ENCODE measurements around the gene CCL19.
A peak's percentile ranks its signal among the peaks of the same experiment; 100 is the strongest.
"Not testable (repeated sequence)": the region's sequence is repeated elsewhere in the genome, so short reads cannot be mapped to it uniquely, and the experiment has no call there.

CCL19 gene

DNA sequence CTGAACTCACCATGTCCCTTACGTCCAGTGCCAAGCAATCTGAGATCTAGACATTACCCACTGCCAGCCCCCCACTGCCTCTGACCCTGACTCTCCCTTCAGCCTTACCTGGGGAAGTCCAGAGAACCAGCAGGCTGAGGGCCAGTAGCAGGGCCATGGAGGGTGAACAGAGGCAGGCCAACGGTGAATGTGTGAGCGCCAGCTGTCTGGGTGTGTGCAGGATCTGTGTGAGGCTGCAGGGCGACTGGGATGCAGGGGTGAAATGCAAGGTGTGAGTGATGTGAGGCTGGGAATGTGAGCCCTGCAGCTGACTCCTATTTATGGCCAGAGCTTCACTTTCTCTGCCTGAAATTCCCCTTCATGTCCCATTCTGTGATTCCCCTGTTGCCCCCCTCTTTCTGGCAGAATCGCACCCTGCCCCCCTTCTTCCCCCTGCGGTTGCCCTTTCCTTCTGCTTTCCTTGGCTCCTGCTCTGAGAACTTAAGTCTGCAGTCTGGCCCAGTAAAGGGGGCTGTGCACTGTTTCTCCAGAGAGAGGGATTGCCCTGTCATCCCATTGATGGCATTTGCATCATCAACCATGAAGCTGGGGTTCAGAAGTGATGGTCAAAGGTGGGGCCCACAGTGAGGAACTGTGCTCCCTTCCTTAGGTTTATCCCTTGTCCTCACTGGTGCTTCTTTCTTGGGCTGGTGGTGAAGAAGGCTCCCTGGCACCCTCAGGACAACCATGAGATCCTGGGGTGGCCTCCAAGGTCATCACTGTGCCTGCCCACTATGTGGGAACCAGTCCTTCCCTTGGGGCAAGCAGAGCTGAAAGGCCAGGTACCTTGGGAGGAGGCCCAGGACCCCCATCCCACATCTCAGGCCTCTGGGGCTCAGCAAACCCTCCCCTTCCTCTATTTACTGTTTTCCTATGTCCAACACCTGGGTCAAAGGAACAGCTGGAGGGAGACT, at the start of gene CCL19:
TSS of gene CCL19 (minus strand) at position 294 of the 953 bp plus-strand sequence. CDS start at position 157, 137 bp downstream.
- no peak for DNase-seq (ENCODE audit: low read depth)

DNA sequence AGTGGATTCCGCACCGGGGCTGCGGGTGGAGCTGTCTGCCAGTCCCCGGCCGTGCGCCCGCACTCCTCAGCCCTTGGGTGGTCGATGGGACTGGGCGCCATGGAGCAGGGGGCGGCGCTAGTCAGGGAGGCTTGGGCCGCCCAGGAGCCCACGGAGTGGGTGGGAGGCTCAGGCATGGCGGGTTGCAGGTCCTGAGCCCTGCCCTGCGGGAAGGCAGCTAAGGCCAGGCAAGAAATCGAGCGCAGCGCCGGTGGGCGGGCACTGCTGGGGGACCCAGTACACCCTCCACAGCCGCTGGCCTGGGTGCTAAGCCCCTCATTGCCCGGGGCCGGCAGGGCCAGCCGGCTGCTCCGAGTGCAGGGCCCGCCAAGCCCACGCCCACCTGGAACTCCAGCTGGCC, 49.1 kb upstream of the CCL19 start:
- DNase-seq (ENCODE audit: low read depth): not testable (repeated sequence)

DNA sequence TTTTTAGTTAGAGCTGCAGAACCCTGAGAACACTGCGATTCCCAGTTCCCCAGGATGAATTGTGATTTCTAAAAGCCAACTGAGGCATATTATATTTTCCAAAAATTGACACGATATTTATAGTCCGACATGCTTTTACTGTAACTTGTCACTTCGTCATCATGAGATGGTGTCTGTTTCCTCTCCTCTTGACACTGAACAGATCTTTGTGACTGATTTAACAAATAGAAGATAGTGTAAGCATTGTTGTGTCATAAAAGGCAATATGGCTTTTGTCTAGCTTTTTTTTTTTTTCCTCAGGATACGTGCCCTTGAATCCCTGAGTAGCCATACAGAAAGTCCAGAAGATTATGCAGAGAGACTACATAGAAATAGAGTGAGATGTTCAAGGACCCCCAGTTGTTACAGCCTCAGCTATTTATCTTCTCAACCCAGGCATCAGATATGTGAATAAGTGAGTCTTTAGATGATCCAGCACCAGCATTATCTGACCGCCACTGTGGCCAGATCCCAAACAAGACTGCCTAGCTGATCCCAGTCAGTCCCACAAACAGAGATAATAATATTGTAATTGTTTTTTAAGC, 46.7 kb upstream of the CCL19 start:
- DNase-seq (ENCODE audit: low read depth): no peak

DNA sequence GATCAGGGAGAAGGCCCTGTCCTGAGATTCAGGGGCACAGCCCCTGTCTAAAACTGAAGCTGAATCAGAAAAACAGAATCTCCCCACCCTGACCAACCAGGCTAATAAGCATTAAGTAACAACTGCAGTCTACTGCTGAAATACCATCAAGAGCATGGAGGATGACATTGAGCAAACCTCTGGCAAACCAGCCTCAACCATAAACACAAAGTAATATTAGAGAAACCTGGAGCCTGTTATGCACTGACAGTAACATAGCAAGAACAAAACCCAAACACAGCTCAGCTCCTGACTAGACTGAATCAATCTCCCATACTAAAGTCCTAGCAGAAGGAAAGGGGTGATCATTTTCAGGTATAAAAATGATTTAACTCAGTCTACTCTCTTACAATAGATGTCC, 43.6 kb upstream of the CCL19 start:
- DNase-seq (ENCODE audit: low read depth): no peak

DNA sequence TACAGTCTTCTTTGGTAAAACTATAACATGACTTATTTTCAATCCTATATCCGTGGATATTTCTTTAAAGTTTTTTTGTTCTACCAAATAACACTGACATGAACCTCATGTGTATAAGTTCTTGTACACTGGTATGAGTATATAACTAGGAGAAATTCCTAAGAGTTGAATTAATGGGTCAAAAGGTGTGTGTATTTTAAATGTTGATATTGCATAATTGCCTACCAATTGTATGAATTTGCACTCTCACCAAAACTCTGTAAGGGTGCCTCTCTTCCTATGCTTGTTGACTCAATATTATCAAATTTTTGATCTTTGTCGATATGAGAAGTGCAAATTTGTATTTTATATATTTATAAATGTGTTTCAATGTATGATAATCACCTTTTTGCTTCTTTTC, 41.8 kb upstream of the CCL19 start:
- no peak for DNase-seq (ENCODE audit: low read depth)

DNA sequence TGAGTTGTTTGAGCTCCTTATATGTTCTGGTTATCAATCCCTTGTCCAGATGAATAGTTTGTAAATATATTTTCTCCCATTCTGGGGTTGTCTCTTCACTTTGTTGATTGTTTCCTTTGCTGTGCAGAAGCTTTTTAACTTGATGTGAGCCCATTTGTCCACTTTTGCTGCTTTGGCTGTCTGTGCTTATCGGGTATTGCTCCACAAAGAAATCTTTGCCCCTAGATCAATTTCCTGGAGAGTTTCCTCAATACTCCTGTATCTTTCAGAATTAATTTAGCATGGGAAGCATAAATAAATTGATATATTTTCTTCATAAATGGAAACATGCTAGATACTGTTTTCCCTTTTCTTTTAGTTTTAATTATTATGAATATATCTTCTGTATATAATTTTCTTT, 41.4 kb upstream of the CCL19 start:
- no peak for DNase-seq (ENCODE audit: low read depth)

DNA sequence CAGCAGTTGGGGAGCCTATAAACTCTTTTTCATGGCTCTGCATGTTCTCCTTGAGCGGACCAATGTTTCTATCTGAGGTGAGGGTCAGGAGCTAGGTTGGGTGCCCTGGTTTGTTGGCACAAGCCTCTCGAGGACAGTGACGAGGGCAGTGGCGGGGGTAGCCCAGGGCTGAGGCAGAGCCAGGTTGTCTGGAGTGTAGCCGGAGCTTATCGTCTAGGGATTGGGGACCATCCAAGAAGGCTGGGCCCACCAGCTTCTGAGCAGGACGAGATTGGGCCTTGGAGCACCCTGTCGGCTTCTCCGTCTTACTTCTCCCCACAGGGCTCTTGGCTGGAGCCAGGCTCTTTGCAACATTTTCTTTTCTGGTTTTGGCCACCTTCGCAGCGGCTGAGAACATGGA, 32.1 kb upstream of the CCL19 start:
- no peak for DNase-seq (ENCODE audit: low read depth)

DNA sequence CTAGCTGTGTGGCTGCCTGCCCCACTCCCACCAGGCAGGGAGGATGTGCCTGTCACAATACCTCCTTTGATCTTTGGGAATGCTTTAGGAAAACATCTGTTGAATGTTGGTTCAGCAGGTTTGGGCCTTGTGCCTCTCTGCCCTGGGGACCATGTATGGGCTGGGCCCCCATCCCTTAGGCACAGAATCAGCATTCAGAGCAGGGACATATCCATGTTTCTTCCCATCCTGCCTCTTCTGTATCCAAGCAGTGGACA, 28.6 kb upstream of the CCL19 start:
- not testable (repeated sequence) for DNase-seq (ENCODE audit: low read depth)

DNA sequence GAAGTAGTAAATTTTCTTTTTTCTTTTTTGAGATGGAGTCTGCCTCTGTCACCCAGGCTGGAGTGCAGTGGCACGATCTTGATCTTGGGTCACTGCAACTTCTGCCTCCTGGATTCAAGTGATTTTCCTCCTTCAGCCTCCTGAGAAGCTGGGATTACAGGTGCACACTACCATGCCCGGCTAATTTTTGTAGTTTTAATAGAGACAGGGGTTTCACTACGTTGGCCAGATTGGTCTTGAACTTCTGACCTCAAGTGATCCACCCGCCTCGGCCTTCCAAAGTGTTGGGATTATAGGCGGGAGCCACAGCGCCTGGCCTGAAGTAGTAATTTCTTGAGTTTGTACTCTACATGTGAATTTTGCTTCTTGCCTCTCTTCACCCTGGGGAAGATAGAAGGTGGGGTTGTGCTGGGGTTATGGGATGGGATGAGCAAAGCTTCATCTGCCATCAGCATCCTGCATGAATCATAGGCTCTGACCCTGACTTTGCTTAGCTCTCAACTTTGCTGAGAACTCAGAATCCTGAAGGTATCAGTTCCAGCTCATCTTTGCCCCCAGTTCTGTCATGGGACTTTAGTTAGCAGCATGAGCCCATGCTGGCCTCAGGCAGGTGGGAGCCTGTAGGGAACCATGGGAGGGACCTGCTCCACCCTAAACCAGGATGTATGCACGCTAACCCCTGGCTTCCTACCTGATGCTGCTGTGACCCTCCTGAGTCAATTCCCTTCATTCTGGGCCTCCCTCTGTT, 28.1 kb upstream of the CCL19 start:
- DNase-seq (ENCODE audit: low read depth): no peak

DNA sequence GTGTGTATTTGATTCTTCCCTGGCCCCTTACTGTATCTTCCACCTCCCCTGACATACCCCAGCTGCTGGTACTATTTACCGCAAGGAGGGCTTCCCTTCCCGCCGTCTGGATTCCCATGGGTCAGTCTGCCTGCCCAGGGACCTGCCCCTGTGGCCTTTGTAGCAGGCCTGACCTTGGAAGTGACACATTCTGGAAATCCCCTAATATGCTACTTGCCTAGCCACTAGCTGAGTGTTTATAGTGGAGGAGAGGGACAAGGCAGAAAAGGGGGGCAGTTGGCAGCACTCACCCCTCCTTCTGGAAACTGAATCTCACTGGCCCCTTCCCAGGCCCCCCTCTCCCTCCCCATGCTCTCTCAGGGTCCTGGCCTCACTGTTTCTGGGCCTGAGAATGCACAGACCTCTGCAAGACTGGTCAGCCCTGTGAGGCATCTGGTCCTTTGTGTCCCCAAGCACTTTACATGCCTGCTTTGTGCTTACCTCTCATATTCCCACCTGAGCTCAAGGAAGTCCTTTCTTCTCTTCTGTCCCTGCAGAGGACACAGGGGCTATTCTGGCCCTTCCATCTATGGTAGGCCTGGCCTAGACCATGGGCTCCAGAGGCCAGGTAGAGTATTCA, 27.0 kb upstream of the CCL19 start:
- DNase-seq (ENCODE audit: low read depth): no peak

DNA sequence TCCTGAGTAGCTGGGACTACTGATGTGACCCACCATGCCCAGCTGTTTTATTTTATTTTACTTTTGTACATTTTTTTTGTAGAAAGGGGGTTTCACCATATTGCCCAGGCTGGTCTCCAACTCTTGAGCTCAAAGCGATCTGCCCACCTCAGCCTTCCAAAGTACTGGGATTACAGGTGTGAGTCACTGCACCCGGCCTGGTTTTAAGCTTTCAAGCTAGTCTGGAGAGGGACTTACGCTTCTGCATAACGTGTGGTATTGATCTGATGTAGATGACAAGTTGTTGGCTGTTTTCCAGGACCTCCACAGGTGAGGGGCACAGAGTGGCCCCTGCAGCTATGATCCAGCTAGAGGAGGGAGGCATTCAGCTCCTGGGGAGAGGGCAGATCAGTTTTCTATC, 25.6 kb upstream of the CCL19 start:
- no peak for DNase-seq (ENCODE audit: low read depth)

DNA sequence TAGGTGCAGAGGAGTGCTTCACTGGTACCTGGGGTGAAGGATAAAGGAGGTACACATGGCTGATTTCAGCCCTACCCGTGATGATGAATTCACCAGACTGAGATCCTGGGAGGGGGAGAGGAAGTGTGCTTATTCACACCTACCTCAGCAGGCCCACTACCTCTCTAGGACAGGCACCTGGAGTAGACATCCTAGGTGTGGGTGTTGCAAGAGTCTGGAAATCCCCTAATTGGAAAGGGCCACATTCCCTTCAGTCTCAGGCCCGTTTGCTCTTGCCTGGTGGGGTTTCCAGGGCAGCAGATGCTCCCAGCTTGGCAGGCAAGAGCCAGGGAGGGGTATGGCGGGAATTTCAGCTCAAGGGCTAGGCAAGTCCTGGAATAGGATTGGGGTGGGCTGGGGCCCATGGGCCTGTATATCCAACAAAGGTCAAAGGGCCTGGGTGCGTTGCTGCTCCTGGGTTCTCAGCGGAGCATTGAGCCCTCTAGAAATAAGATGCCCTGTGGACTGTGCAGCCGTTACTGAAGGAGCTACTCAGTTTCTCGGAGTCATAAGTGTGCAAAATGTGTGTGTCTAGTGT, 24.7 kb upstream of the CCL19 start:
- no peak for DNase-seq (ENCODE audit: low read depth)

DNA sequence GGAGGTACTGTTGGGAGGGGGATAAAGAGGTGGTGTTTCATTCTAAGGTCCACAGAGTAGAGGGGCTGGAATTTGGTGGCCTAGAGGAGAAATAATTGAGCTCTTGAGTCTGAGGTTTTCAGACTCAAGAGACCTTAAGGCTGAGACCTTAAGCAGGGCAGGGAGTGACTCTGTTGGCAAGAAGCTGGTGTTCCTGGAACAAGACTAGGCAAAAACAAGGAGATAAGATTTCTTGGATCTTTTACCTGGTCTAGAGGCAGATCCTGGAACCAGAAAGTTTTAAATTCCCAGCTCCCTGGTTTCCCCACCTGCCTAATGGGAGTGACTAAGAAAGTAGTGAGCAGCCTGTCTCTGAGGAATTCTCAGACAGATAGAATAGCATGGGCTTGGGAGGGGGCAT, 22.9 kb upstream of the CCL19 start:
- no peak for DNase-seq (ENCODE audit: low read depth)

DNA sequence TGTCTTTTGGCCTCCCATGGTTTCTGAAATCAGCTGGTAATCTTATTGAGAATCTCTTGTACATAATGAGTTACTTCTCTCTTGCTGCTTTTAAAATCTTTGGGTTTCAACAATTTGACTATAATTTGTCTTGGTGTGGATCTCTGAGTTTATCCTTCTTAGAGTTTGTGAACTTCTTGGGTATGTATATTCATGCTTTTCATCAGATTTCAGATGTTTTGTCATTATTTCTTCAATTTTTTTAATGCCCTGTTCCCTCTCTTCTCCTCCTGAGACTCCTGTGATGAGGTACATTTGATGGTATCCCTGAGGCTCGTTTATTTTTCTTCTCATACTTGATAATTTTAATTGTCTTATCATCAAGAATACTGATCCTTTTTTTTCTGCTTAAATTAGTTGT, 21.1 kb upstream of the CCL19 start:
- no peak for DNase-seq (ENCODE audit: low read depth)

DNA sequence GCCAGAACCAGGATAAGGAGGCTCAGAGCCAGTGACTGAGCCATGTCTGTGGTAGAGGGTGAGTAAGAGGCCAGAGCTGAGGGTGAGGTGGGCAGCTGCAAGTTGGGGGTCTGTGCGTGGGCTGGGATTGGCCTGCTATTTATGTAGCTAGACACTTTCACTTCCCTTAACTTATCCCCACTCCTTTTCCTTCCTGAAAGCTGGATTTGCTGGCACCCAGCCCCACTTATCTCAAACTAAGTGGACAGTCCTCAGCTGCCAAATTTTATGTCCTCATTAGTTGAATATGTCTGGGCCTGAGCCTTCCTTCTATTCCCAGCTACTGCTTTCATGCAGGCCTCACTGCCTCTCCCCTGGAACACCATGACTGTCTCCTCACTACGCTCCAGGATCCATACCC, 18.9 kb upstream of the CCL19 start, which contains the start of gene CCL21:
TSS of gene CCL21 (minus strand) at position 114 of the 400 bp plus-strand sequence. CDS start at position 44, 70 bp downstream.
- DNase-seq (ENCODE audit: low read depth): no peak

DNA sequence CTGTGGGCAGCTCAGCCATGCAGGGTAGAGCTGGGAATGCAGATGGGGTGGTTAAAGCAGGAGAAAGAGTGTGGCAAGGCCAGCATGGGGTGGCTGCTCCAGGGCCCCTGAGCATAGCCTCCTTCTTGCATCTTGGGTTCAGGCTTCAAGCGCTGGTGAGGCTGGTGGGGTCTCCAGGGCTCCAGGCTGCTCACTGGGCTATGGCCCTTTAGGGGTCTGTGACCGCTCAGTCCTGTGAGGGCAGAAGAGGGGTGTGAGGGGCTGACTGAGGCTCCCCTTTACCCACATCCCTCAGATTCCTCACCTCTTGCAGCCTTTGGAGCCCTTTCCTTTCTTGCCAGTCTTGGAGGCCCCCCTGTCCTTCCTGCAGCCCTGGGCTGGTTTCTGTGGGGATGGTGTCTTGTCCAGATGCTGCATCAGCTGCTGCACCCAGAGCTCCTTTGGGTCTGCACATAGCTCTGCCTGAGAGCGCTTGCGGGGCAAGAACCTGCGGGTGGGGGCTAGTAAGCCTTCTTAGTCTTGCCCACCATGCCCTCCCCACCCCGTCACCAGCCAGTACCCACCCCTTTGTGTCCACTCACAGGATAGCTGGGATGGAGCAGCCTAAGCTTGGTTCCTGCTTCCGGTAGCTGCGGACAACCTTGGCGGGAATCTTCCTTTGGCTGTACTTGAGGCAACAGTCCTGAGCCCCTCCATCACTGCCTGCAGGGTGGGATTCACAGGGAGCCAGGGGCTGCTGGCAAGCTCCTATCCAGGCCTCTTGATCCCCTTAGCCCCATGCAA, 18.3 kb upstream of the CCL19 start:
- DNase-seq (ENCODE audit: low read depth): no peak

DNA sequence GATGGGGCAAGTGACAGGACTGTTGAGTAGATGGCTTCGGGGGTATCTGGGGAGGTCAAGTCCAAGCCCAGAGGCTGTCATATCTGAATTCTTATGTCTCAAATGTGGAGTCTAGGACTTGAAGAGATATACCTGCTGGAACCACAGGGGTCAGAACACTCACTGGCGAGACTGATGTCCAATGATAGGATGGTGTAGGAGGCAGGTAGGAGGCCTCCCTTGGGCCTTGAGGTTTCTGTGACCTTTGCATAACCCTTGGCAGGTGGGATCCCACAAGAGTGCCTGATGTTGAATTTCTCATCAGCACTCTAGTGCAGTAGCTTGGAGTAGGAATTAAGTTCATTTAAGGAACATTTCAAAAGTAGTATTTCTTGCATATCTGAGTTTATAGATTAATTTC, 16.1 kb upstream of the CCL19 start:
- DNase-seq (ENCODE audit: low read depth): no peak

DNA sequence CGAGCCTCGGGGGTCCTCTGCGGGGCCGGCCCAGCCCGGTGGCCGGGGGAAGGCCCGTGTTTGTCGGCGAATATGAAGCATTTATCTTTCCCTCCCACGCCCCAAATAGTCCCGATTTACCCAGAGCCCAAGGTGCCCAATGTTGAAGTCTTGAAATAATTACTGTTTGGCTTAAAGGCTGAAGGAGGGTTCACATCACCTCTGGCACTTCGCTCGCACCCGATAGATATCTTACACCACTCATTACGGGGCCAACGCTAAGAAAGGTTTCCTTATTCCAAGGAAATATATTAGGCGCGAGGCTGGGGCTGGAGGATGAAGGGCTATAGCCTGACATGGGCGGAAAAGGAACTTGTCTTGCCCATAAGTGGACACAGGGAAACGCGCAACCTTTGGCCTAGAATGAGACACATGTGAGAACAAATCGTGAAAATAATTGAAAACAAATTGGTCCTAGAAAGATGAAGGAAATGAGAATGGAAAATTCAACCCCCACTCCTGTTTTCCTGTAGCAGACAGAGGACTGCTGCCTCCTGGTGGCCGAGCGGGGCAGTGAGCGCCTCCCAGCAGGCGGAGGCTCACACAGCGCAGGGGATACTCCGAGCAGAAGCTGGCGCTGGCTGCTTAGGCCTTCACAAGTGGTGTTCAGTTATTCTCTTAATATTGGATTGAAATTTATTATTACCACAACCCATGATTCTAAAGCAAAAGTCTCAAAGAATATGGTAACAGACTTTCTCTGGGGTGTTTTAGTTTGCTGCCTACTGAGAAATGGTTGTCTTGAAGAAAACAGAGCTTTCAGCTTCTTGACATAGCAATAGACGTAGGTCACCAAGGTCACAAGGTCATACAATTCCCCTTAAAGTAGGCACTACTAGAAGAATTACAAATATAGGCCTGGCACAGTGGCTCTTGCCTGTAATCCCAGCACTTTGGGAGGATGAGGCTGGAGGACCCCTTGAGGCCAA, 11.0 kb upstream of the CCL19 start:
- peak; percentile 76 for DNase-seq (ENCODE audit: low read depth)

DNA sequence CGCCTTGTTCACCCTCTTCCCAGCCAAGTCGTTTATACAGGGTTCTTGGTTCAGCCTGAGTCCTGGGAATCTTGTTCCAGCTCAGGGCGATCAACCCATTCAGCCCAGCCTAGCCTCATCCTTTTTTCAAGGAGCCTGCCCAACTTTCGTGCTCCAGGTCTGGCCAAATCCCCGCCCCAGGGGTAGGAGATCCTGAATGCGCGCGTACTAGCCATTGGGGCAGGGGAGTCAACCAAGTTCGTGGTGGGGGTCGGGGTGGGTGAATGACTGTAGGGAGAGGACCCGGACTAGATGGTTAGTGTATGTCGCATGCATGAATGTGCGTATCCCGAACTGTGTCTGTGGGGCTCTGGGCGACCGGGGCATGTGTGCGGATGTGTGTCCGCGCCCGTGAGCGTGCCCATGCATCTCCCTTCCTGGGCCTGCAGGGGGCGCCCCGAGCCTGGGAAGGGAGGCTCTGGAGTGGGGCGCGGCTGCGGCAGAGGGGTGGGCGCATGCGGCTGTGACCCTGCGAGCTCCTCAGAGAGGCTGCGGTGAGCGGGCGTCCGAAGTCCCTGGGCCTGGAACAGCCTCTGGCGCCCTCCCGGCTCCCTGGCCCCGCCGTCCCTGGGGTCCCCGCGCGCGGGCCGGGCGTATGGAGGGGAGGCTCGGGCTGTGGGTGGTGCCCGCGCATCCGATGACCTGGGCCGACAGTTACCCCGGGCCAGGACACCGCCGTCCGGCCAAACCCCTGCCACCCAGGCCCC, 10.1 kb upstream of the CCL19 start:
- peak; percentile 54 for DNase-seq (ENCODE audit: low read depth)

Measured in stimulated activated CD8-positive, alpha-beta memory T cell treated with anti-CD3 and anti-CD28 coated beads, Interleukin-7, amount 100 ng/mL, for 24 hours (primary cell).